IPS-NIHi11 (cell line): ENCODE measurements around the gene CREBRF.
"Not testable (repeated sequence)": the region's sequence is repeated elsewhere in the genome, so short reads cannot be mapped to it uniquely, and the experiment has no call there.

Experiments used
- DNase-seq: peaks from one replicate; pipeline ENCODE4 v3.0.0; 2012; ENCODE audit warnings: mixed read lengths, low spot score

The CREBRF gene

DNA sequence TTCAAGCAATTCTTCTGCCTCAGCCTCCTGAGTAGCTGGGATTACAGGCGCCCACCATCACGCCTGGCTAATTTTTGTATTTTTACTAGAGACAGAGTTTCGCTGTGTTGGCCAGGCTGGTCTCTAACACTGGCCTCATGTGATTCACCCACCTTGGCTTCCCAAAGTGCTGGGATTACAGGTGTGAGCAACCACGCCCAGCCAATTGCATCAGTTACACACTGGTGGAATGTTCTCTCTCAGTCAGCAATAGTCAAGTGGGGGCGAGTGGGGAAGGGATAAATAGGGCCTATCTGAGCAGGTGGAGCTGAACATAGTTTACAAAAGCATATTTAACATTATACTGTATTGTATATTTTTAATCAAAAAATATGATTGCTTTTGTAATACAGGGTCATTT is 98.5 kb downstream of the CREBRF start:
- DNase-seq: not testable (repeated sequence)

DNA sequence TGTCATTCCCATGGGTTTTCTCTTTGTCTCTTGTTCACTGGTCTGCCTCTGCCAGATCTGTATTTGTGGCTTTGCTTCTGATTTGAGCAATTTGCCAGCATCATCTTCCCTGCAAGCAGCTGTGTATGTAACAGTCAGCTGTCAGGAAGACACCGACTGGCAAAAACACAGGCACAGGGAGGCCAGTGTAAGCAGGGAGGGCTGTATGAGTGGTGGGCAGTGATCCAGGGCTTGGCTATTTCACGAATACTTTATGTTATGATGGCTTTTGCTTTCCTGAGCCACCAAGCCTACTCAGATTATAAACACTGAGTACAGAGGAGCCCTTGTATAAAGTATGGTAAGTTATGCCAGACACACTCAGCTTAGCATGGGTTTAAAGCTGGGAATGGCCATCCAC is 99.8 kb downstream of the CREBRF start:
- no peak for DNase-seq

DNA sequence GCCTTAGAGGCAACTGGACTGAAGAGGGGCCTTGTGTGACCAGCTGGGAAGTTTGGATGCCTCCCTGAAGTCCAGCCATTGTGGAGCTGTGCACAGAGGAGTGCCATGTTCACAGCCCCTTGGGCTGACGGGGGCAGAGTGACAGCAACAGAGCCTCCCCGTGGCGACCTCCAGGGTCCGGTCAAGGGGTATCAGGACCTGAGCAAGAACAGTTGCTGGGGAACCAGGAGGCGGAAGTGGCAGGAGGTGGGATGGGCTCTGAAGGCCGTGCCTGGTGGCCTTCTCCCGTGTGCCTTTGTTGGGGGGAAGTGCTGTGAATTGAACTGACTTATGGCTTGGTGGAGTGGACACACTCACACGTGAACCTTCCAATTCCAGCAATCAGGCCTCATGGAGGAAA is 102.2 kb downstream of the CREBRF start:
- DNase-seq: no peak

DNA sequence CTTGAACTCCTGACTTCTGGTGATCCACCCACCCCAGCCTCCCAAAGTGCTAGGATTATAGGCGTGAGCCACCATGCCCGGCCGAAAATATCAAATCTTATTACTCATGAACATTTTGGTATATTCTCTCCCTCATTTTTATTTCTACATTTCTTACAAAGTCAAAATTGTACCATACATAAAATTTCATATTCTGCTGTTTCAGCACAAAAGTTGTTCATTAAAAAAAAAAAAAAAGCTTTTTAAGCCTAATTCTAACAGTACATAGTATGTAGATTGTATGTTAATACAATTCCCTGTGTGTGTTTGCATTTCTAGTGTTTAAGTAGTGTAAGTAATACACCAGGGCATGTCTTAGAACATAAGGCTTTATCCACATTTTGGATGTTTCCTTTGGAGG is 103.1 kb downstream of the CREBRF start:
- no peak for DNase-seq

DNA sequence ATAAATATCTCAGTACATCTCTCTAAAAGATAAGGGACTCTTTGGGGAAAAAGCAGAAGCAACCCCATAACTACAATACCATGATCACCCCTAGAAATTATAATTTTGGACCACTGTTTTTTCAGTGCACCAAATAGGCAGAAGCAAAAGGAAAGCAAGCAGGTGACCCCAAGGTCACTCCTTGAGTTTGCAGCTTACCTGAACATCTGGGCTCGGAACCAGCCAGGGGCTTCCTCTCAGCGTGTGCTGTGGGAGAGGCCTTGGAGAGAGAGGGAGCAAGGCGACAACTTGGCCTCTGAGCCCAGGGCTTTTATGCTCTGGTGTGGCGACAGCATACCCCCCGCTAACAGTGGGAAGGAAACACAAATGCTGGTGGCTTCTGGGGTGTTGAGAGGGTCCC is 105.0 kb downstream of the CREBRF start:
- no peak for DNase-seq

DNA sequence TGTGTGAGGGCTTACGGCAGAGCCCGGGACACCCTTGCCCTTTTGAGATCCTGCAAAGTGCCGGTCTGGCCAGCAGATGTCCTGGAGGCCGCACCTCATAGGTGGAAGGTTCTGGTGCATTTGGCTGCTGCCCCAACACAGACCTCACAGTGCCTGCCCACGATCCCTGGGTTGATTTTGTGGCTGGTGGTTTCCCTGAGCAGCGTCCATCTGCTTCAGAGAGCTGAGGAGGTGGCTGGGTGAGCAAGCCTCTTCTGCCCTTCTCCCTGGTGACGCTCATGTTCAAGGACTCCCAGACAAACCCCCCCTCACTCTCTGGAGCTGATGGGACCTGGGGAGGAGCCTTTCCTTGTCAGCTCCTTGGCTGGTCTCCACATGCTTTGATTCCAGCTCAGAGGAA is 107.1 kb downstream of the CREBRF start:
- no peak for DNase-seq

DNA sequence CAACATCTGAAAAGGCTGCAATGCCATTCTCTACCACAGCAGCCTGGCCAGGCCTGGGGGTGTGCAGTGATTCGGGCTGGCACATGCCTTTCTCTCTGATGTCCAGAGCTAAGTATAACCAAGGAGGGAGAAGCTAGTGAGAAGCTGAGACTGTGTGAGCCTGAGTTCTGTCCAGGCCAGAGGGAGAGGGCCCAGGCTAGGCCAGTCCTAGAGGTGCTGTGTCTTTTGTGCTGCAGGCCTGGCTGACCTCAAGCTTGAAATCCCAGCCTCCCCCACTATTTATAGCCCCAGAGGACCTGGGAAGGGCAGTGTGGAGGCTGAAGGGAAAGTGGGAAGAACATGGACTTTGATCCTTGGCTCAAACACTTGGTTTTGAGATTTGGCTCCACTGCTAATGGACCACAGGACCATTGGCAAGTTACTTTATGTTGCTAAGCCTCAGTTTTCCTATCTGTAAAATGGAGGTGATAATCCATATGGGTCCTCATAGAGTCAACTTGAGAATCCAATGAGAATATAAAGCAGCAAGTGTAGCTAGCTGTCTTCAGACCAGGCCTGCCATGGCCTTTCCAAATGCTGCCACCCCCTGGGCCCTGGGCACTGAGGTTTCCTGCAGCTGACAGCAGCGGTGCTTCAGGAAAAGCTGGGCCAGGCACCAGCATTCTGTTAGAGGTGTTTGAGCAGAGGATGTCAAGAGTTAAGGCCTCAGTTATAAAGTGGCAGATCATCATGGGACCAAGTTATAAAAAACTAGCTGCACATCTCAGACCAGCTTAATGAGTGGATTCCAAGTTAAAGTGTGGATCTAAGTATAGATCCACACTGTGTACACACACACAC is 109.2 kb downstream of the CREBRF start:
- no peak for DNase-seq

DNA sequence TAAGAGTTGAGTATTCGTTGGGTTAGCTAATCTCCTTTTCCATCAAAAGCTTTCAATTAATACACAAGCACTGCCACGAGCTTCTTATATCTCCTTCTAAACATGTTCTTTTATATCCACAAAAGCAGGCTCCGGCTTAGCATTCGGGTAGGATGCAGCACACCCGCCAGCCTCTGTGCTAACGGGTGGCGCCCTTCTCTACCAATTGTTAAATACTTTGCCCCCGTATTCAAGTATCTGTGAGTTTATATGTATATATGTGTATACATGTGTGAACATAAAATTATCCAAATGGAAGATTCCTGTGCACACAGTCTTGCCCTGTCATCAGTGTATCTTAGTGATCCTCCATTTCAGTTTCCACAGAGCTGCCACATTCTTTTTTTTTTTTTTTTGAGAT is 116.0 kb downstream of the CREBRF start:
- DNase-seq: no peak

DNA sequence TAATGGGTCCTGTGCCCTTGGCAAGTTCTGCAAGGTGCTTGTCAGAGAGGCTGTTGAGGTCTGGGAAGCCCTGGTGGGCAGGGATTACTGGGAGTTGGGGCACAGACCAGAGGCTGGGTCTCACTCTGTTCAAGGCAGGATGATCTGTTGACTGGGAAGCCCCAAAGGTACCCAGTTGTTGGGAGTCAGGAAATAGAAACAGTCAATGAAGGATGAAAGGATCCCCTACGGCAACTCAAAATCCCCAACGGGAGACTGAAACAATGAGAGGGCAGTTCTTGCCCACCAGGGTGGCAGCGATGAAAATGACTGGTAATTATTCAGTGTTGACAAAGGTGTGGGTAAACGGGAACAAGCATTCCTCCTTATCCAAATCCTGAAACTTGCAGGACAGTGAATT is 119.4 kb downstream of the CREBRF start:
- no peak for DNase-seq

DNA sequence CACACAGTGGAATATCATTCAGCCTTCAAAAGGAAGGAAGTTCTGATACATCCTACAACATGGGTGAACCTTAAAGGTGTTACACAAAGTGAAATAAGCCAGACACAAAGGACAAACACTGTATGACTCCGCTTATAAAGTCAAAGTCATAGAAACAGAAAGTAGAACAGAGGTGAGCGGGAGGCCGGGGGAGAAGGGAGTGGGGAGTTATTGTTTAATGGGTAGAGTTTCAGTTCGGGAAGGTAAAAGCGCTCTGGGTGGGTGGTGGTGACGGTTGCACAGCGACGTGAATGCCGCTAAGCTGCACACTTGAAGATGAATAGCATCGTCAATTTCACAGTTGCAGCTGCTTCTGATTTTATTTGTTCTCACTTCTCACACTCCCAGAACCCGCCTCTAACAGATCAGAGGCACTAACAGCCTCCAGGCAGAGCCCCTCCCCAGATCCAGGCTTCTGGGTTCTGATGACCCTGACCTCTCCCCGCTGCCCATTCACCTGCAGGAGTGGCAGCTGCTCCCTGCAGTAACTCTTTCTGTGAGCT is 122.3 kb downstream of the CREBRF start:
- no peak for DNase-seq

DNA sequence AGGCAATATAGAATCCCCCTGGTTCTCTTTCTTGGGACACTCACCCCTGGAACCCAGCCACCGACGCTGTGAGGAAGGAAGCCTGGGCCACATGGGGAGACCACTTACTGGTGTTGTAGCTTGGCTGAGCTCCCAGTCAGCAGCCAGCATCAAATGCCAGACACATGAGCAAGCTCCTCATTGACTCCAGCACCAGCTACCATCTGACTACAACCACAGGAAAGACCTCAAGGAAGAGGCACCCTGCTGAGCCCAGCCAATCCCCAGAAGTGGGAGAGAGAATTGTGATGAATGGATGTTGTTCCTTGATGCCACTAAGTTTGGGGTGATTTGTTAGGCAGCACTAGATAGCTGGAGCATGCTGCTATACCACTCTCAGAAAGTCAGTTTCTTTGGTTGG is 124.2 kb downstream of the CREBRF start:
- no peak for DNase-seq

DNA sequence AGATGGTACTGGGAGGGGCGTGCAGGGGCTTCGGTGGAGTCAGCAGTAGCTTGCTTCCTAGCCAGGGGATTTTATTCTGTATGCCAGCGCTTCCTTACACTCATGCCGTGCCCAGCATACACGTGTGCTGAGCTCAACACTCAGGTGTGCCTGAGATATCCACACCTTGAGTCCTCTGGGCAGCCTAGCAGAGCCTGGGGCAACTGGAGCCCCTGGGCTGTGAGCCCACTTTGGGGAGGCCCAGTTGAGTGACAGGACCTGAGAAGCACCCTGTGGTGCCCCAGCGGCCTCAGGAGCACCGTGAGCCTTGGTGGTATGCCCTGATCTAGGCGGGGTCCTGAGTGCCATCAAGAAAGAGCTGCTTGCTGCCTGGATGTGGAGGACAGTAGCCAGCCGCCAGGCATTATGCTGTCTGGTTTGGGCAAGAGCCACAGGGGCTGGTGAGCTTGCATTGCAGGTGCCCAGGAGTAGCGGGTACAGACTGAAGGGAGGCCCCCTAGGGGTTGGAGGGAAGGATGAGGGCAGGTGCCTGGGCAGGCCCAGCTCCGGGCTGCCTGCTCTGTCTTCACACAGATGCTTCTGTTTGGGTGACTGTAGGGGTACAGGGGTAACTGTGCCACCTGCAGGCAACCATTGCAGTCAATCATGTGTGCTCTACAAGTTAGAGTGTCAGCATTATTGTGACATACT is 131.0 kb downstream of the CREBRF start:
- peak; percentile 59 for DNase-seq

DNA sequence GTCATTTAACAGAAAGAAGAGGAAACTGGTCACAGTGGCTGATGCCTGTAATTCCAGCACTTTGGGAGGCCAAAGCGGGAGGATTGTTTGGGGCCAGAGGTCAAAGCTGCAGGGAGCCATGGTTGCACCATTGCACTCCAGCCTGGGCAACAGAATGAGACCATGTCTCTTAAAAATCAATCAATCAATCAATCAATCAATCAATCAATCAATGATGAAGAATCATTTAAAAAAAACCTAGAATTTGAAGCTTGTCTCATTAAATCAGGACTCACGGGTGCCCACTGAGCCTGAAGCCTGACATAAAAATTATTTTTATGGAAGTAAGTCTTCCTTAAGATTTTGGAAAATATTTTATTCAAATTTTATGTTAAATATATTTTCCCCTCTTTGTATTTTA is 132.1 kb downstream of the CREBRF start:
- no peak for DNase-seq
